GM12892 (cell line): ENCODE measurements around the gene TTLL8.
A peak's percentile ranks its signal among the peaks of the same experiment; 100 is the strongest.

Experiments
- DNase-seq: peaks from one replicate; pipeline ENCODE4 v3.0.0; 2011; ENCODE audit not compliant: insufficient read length
- FAIRE-seq: peaks from 2 replicates; lab custom pipeline; 2011; peaks lifted over from hg19 to GRCh38; lab: Jason Lieb, UNC
- POLR2A ChIP-seq: IDR thresholded peaks from 2 replicates; pipeline ENCODE4 v1.6.1; 2011; ENCODE audit warnings: low read depth, low read length, control low read depth
- POLR2AphosphoS5 ChIP-seq: IDR thresholded peaks from 2 replicates; pipeline ENCODE4 v1.6.1; 2011; ENCODE audit warnings: low read depth, low read length, control low read depth
- TAF1 ChIP-seq: IDR thresholded peaks from 2 replicates; pipeline ENCODE4 v1.6.1; 2011; ENCODE audit warnings: low read depth, mild to moderate bottlenecking, control low read depth, low read length, borderline replicate concordance

TTLL8 gene

GRCh38 chr22:50046481-50047245 is 11.4 kb downstream of the TTLL8 start:
- TF ChIP-seq POLR2A (no peak), TAF1 (no peak), POLR2AphosphoS5 (no peak)
- FAIRE-seq, result no peak
- no peak for DNase-seq

- DNase-seq (no peak), FAIRE-seq (no peak)
- TF ChIP-seq POLR2A, result no peak
Observed at GRCh38 chr22:50046019-50046415, 12.1 kb downstream of the TTLL8 start.

GRCh38 chr22:50045211-50046018 is 12.7 kb downstream of the TTLL8 start:
- no peak for FAIRE-seq
- TF ChIP-seq POLR2AphosphoS5 (no peak), POLR2A (no peak)

GRCh38 chr22:50044485-50045118 is 13.5 kb downstream of the TTLL8 start:
- FAIRE-seq (no peak), DNase-seq (no peak)
- TF ChIP-seq POLR2AphosphoS5, result no peak
- no peak for TF ChIP-seq TAF1
- TF ChIP-seq POLR2A, result no peak

More at GRCh38 chr22:50045211-50046018, 12.7 kb downstream of the TTLL8 start:
- DNase-seq, result no peak

GRCh38 chr22:50041361-50042065 is 16.6 kb downstream of the TTLL8 start:
- no peak for TF ChIP-seq TAF1
- TF ChIP-seq POLR2A, result no peak
- no peak for TF ChIP-seq POLR2AphosphoS5
- FAIRE-seq (no peak), DNase-seq (no peak)

- DNase-seq (no peak), FAIRE-seq (no peak)
- no peak for TF ChIP-seq POLR2AphosphoS5
- no peak for TF ChIP-seq POLR2A
- no peak for TF ChIP-seq TAF1
Observed at GRCh38 chr22:50040717-50041116, 17.4 kb downstream of the TTLL8 start.

- no peak for DNase-seq
- no peak for TF ChIP-seq TAF1
- FAIRE-seq, result no peak
Observed at GRCh38 chr22:50039669-50040443, 18.2 kb downstream of the TTLL8 start.

GRCh38 chr22:50035976-50036724 is 21.9 kb downstream of the TTLL8 start:
- TF ChIP-seq TAF1 (no peak), POLR2A (no peak), POLR2AphosphoS5 (no peak)

GRCh38 chr22:50035131-50035881 is 22.8 kb downstream of the TTLL8 start:
- peak; percentile 23 for DNase-seq
- no peak for FAIRE-seq
- TF ChIP-seq POLR2AphosphoS5 (no peak), POLR2A (no peak), TAF1 (no peak)

More at GRCh38 chr22:50035976-50036724, 21.9 kb downstream of the TTLL8 start:
- FAIRE-seq, result no peak
- DNase-seq, result no peak
